HFFc6 (cell line): ENCODE data around the gene UBASH3A. TPM values are rescaled to one million over a fixed set of nuclear protein-coding genes. Genes with fewer than 3 reads are reported as not detected.

ENCODE experiments used
- DNase-seq: peaks from one replicate; pipeline ENCODE4 v3.0.0-alpha.2; 2018
- H3K27ac Mint-ChIP-seq: 2 replicates; pipeline ENCODE4 v1.8.0; 2020; ENCODE audit warnings: mild to moderate bottlenecking, mixed read lengths
- H3K27me3 Mint-ChIP-seq: 2 replicates; pipeline ENCODE4 v1.8.0; 2021; ENCODE audit warnings: mild to moderate bottlenecking, moderate library complexity, mixed read lengths; ENCODE audit not compliant: insufficient read depth
- H3K36me3 Mint-ChIP-seq: 2 replicates; pipeline ENCODE4 v1.8.0; 2021; ENCODE audit warnings: low read depth, mixed read lengths
- H3K4me1 Mint-ChIP-seq: 2 replicates; pipeline ENCODE4 v1.8.0; 2020; ENCODE audit warnings: low read depth, mixed read lengths
- H3K4me3 Mint-ChIP-seq: 2 replicates; pipeline ENCODE4 v1.8.0; 2020; ENCODE audit warnings: mild to moderate bottlenecking, moderate library complexity, mixed read lengths
- H3K9me3 Mint-ChIP-seq: 2 replicates; pipeline ENCODE4 v1.8.0; 2020; ENCODE audit warnings: mild to moderate bottlenecking, mixed read lengths
- total RNA-seq, 6 experiments: library from RNA; stranded (reverse); fragmentation: NEBNext Ultra II Directional; extraction: Animal tissue kit (Norgen Biotek cat#: 25700); gene quantifications; 2 replicates in 1 of 6; 3 replicates in 5 of 6; pipeline ENCODE4 v1.2.3, GENCODE V29; 2021
- TF ChIP-seq, protein P1 (sequence below): fragments of 200-600 bp; sonication (generic); IDR thresholded peaks from 2 replicates; pipeline ENCODE4 v1.5.0; 2021; ENCODE audit warnings: antibody characterized with exemption, mild to moderate bottlenecking

Gene UBASH3A
- total RNA-seq, 6 experiments from 2014 or later: not detected

DNA sequence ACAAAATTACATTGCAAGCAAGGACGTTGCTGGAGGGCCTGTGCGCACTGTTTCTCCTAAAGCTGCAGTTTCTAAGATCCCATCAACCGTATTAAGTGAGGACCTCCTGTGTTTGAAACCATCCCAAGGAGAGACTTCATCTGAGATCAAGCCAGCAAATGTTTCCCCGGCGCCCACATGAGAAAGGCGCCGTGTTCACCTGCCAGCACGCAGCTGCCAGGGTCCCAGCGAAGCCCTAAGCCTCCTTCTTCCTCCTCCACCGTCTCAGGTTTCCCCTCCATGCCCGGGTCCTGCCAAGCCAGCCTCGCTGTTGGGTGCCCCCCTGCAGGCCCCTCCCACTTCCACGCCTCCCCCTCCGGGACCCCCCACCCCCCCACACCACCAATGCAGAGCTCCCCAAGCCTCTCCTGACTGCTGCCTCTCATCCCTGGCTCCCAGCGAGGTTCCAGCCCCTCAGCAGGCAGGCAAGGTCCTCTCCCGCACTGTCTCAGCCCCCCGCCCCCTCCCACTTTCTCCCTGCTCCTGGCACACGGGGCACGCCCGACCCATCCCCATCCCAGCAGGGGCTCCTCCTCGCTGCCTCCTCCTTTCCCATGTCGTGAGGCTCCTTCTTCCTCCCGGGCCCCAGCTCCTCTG is 28.7 kb upstream of the UBASH3A start:
- no peak overlapping the region for H3K27ac Mint-ChIP-seq
- H3K27me3 Mint-ChIP-seq: no peaks in the 10 kb centered on the region

DNA sequence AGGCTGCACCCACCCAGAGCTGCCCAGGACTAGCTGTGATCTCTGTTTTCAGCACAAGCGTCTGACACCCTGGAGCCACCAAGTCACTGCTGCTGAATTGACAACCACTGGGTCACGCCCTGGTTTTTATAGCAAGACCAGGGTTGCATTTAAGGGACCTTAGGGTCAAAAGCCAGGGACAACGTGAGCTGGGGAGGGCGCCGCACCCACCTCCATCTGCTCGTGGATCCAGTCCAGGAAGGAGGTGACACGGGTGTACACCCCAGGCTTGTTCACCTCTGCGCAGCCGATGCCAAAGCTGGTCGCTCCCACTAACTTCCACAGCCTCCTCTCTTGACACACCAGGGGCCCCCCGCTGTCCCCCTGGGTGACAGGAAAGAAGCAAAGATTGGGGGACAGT is 28.2 kb upstream of the UBASH3A start:
- H3K36me3 Mint-ChIP-seq: peaks cover 21% of the 10 kb centered on the region
- DNase-seq: no peak
- no peaks in the 10 kb centered on the region for H3K27me3 Mint-ChIP-seq

More for the DNA sequence above, 28.7 kb upstream of the UBASH3A start:
- Mint-ChIP-seq H3K4me1 (no peaks in the 10 kb centered on the region), H3K36me3 (peaks cover 21% of the 10 kb centered on the region), H3K9me3 (peaks cover 63% of the 10 kb centered on the region), H3K4me3 (no peak overlapping the region)
- TF ChIP-seq, protein P1, sequence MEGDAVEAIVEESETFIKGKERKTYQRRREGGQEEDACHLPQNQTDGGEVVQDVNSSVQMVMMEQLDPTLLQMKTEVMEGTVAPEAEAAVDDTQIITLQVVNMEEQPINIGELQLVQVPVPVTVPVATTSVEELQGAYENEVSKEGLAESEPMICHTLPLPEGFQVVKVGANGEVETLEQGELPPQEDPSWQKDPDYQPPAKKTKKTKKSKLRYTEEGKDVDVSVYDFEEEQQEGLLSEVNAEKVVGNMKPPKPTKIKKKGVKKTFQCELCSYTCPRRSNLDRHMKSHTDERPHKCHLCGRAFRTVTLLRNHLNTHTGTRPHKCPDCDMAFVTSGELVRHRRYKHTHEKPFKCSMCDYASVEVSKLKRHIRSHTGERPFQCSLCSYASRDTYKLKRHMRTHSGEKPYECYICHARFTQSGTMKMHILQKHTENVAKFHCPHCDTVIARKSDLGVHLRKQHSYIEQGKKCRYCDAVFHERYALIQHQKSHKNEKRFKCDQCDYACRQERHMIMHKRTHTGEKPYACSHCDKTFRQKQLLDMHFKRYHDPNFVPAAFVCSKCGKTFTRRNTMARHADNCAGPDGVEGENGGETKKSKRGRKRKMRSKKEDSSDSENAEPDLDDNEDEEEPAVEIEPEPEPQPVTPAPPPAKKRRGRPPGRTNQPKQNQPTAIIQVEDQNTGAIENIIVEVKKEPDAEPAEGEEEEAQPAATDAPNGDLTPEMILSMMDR: no peak
- DNase-seq: no peak

DNA sequence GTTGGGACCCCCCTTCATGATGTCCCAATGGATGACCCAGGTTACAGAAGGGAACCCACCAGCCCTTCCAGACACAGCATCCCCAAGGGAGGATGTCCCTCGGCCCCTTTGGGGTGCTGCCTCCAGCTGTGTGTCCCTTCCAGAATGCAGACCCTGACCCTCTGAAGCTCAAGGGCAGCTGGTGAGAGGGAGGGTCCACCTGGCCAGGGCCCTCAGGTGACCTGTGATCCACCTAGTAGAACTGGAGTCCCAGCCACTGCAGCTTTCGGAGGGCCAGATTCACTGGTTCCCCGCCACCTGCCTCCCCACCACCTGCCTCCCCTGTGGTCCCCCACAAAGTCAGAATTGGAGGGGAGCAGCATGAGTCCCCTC is 27.8 kb upstream of the UBASH3A start:
- Mint-ChIP-seq H3K4me1 (no peaks in the 10 kb centered on the region), H3K9me3 (peaks cover 64% of the 10 kb centered on the region), H3K27me3 (no peaks in the 10 kb centered on the region), H3K36me3 (peaks cover 17% of the 10 kb centered on the region), H3K27ac (no peak overlapping the region), H3K4me3 (no peak overlapping the region)
- TF ChIP-seq, protein P1: no peak
- no peak for DNase-seq

More for the DNA sequence above, 28.2 kb upstream of the UBASH3A start:
- no peaks in the 10 kb centered on the region for H3K4me1 Mint-ChIP-seq
- H3K27ac Mint-ChIP-seq: no peak overlapping the region
- H3K9me3 Mint-ChIP-seq: peaks cover 66% of the 10 kb centered on the region
- no peak overlapping the region for H3K4me3 Mint-ChIP-seq
- TF ChIP-seq, protein P1: no peak

DNA sequence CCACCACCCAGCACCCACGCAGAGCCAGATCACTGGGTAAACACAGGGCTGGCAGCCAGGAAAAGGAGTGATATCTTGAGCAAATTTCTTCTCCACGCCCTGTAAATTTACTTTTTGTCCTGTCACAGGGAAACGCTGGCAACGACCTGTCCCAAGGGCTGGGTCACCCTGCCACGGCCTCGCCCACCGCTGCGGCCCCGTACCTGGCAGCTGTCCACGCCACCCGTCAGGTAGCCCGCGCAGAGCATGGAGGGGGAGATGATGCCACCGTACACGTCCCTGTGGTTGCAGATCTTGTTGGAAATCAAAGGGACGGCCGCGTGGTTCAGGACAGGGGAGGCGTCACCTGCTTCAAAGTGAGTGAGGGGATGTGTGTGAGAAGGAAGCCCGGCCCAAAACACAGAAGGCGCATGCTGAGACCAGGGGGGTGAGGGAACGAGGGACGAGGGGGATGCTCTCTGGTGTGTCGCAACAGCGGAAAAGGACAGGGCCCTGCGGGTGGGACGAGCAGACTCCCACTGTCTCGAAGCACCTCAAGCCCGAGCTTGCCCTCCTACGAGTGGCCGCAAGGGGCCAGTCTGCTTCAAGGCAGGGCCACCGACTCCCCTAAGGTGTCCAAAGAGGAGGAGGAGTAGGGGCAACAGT is 27.2 kb upstream of the UBASH3A start:
- DNase-seq: no peak
- Mint-ChIP-seq H3K9me3 (peaks cover 60% of the 10 kb centered on the region), H3K27ac (no peak overlapping the region), H3K4me1 (no peaks in the 10 kb centered on the region), H3K27me3 (no peaks in the 10 kb centered on the region), H3K4me3 (no peak overlapping the region), H3K36me3 (peaks cover 12% of the 10 kb centered on the region; the same call in 1 of the 2 replicates)
- TF ChIP-seq, protein P1: no peak

DNA sequence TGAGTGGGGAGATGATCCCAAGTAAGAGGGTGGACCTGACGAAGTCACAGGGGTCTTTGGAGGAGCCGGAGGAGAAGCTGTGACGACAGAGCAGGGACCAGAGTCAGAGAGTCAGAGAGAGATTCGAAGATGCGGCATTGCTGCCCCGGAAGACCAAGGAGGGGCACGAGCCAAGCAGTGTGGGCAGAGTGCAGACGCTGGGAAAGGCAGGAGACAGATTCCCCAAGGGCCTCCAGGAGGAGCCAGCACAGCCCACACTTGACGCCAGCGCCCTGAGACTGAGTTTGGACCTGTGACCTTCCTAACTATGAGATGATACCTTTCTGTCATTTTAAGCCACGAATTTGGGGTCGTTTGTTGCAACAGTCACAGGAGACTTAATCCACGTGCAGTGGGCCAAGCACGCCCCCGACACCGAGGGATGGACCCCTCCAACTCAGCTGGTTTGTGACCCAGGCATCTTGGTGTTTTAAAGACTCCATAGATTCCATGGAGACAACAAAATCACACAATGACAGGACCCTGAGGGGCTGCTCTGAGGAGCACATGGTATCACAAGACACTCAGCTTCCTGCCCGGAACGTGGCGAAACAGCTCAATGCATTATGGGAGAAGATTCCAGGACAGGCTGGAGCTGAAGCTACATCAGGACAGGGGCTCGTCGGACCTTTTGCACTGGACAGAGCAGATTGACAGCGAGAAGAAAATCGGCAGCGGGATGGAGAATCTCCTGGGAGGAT is 26.3 kb upstream of the UBASH3A start:
- H3K4me1 Mint-ChIP-seq: no peaks in the 10 kb centered on the region
- no peaks in the 10 kb centered on the region for H3K27me3 Mint-ChIP-seq
- no peak overlapping the region for H3K4me3 Mint-ChIP-seq
- TF ChIP-seq, protein P1: no peak
- no peak for DNase-seq
- H3K36me3 Mint-ChIP-seq: peaks cover 8% of the 10 kb centered on the region; the same call in 1 of the 2 replicates
- no peak overlapping the region for H3K27ac Mint-ChIP-seq
- H3K9me3 Mint-ChIP-seq: peaks cover 60% of the 10 kb centered on the region
